RCC 7860 (cell line): ENCODE measurements around the gene ATF3.

Experiments
- DNase-seq: peaks from one replicate; pipeline ENCODE4 v3.0.0-alpha.2; 2015; ENCODE audit warnings: low spot score
- FAIRE-seq: peaks from 2 replicates; lab custom pipeline; 2012; peaks lifted over from hg19 to GRCh38; lab: Jason Lieb, UNC

The ATF3 gene

DNA sequence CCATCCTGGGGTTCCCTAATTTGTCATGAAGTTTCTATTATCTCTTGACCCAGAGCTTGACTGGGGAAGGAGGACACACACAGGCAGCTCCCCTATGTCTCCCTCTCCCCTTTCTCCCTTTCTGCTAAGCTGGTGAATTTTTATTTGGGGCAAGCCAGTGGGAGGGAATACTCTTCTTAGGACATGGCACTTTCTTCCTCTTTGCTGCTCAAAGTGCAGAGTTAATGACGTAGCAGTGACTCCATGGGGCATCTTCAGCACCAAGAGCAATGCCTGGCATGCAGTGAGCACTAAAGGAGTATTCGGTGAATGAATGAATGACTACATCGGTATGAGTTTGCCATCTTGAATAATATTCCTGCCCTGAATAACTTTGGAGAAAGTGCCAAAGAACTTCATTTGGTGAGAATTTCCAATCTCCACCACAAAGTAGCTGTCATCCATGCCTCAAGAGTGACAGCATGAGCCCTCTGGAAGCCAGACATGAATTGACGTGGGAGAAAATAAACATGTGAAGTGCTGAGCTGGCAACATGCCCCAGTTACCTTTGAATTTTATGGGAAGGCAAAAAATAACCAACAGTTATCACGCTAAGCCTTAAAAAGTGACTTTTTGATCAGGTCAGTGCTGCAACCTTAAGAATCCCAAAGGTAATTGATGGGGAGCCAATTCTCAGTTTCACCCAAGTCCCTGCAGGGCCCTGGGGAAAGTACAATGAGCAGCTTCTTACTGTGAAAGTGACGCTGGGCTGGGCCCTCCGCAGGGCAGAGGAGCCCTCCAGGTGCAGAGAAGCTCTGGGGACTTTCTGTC lies 22.1 kb upstream of the ATF3 start:
- FAIRE-seq (no peak), DNase-seq (no peak)

DNA sequence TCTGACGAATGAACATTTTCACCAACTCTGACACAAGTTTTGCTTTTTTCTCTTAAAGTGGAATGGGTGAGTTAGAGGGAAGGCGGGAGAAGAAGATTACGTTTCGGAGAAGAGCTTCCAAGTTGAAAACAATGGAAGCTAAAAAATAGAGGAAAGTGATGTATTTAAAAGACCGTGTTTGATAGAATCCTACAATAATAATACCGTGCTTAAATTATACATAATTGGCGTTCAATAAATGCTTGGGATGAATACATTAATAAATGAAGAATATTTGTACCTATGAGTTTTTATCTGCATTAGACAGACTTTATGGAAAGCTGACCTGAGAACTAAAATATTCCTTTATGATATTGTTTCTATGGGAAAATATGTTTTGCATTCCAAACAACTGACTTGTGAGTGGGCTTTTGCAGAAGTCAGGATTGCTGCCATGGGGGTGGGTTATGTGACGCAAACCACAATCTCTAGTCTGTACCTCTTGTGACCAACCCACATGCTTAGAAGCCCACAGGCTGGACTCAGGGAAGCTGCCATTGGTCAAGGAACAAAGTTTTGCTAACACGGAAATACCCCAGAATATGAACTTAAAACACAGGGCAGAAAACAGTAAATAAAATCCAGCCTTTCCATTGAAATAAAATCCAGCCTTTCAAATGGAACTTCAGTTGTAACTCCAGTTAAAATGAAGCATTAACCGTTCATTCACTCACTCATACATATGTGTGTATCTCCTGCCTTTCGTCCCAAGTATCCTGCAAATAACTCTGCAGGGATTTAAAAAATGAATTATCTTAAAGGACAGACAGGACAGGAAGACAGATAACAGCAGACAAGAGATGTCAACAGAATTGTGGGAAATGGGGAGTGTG lies 21.3 kb upstream of the ATF3 start:
- FAIRE-seq (no peak), DNase-seq (no peak)

DNA sequence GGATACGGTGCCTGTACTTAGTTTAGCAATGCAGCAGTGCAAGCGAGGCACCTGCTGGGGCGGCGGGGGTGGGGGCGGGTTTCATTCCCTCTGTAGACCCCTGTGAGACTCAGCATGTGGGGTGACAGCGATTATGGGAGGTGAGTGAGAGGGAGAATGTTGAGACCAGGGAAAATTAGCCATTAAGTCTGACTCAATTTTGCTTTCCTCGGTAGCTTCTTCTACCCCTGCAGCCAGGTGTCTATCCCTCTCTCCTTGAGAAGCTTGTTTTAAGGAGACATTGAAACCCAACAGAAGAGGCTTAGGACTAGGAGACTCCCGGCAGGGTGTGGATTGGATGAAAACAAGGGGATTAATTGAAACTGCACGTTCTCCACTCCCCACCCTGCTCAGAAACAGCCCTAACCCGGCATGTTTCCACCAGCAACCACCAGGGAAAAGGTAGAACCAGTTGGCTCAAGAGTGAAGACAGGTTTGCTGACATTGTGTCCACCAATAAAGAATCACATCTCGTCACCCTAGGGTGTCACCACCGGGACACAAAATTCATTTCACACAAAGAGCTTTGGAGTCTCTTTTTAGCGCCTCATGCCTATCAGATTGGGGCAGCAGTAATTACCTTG lies 20.6 kb upstream of the ATF3 start:
- FAIRE-seq, result no peak
- DNase-seq, result no peak

DNA sequence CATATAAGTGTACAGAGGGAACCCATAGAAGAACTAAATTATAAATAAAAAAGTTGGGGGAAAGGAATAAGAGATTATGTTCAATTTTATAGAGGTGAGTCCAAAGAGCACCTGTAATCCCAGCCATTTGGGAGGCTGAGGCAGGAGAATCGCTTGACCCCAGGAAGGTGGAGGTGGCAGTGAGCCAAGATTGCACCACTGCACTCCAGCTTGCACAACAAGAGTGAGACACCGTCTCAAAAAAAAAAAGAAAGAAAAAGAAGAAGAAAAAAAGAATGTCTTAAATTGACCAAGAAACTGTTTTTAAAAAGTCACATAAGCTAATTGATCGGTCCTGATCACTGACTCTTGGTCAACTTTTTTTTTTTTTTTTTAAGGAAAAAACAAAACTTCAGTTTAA lies 19.1 kb upstream of the ATF3 start:
- DNase-seq (no peak), FAIRE-seq (no peak)

DNA sequence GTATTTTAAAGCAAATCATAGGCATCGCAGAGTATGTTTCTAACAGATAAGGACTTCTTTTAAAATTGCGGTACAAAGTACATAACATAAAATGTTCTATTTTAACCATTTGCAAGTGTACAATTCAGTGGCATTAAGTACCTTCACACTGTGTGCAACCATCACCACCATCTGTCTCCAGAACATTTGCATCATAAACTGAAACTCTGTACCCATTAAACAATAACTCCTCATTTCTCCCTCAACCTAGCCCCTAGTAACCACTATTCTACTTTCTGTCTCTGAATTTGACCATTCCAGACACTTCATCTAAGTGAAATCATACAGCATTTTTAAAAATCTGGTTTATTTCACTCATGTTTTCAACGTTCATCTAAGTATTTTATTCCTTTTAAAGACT lies 16.6 kb upstream of the ATF3 start:
- DNase-seq (no peak), FAIRE-seq (no peak)

DNA sequence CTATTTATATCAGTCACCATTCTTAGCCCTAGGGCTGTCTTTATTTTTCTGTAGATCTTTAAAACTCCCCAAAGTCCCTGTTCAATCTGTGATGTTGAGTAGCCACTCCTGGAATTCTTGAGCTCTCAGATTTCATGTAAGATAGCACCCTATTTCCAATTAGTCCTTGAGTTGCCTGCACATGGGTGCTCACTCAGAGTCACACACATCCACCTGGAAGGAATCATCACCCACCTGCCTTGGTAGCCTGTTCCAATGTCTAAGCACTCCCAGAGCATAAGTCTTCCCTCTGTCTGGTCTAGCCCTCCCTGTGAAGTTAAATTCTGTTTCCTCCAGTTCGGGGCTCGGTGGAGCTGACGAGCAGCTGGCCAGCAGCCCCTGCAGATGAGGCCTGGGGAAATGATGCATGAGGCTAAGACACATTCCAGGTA lies 14.7 kb upstream of the ATF3 start:
- no peak for FAIRE-seq
- no peak for DNase-seq

DNA sequence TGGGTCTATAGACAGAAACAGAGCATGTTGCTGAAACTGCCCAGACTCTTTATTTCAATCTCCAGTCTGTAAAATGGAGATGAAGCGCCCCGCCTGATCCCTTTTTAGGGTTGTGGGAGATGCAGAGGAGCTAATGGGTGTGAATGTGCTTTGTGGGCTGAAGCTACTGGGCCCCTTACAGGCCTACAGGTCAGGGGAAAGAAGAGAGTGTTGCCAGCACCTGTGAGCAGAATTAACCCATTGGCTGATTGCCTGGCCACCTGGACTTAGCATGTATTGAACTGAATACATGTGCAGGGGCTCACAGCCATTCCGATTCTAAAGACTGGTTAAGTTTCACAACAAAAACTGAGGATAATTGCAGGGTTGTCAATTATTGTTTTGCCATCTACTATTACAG lies 13.9 kb upstream of the ATF3 start:
- DNase-seq, result no peak
- FAIRE-seq, result no peak

DNA sequence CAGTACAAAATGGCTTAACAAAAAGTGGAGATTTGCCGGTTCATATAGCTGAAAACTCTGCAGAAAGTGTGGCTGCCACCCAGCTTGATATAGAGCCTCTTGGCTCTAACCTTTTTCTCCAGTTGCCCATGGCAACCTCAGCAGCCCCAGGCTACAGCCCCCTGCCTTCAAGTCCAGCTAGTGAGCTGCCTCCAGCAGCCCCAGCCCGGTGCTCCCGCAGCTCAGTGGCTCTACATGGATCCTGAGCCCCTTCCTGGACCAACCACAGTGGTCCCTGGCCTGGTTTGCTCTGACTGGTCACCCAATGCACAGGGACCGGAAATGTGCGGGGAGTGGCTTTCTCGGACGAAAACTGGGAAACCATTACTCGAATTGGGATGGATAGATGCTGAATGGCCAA lies 13.3 kb upstream of the ATF3 start:
- FAIRE-seq, result no peak
- no peak for DNase-seq

DNA sequence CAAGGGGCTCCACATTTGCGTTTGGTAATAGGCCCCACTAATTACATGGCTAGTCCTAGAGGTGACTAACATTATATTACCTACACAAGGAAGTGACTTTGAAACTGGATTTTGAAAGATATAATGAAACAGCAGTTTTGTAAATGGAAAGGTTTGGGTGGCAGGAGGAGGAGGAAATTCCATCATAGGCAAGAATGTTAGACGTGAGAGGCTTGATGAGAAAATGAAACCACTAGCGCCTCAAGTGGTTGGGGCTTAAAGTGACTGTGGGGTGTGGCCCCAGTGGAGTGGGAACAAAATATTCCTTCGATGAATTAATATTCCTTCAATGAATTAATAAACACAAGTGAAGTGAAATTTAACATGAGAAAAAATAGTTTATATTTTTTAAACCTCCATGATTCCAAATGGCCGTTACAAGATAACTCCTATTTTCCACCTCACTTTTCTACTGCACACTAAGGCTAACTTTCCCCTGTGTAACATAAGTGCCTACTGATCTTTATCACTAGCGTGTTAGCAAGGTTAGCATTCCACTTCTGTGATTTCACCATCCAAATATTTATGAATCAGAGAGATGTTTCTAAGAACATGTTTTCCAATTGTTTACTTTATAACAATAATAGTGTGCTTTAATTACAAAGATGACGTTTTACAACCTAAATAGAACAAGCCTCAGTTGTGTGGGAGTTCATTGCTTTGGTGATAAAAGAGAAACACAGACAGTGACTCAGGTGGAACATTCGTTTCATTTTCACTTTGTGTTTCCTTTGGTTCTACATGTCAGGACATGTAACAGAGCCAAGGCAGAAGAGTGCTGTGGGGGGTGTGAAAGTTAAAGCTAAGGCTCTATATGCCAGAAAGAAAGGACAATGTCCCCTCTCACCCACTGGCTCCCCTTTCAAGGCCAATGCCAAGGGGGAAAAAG lies 12.5 kb upstream of the ATF3 start:
- FAIRE-seq (peak; percentile 90), DNase-seq (peak; percentile 100)

DNA sequence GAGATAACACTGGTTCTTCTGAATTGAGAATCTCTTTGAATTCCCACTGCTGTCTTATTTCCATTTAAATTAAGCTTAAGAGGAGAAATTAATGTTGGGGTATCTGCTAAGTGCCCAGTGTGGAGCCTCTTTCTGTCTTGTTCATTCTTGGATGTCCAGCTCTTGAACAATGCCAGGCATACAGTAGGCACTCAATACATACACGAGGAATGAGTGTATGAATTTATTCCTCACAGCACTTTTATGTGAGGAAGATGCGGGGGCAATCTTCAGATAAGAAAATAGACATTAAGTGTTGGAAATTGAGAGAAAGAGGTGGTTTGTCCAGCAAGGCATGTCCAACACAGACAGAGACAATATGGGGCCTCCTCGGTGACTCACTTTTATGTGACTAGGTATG lies 11.8 kb upstream of the ATF3 start:
- DNase-seq, result peak; percentile 10
- FAIRE-seq, result no peak

DNA sequence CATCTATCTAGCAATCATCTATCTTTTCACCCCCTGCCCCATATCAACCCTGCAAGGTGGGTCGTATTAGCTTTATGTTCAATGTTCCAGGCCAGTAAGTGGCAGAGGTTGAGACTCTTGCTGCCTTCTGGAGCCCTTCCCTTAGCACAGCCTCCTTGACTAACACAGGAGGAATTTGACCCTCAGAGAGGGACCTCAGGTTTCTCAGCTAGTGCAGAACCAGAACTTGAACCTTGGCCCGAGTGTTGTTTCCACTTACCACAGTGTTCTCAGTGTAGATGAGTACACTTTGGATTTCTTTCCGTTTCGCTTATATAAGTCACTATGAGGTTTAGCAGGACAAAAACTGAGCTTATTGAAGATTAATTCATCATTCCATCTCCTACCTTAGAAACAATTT lies 11.1 kb upstream of the ATF3 start:
- peak; percentile 66 for DNase-seq

DNA sequence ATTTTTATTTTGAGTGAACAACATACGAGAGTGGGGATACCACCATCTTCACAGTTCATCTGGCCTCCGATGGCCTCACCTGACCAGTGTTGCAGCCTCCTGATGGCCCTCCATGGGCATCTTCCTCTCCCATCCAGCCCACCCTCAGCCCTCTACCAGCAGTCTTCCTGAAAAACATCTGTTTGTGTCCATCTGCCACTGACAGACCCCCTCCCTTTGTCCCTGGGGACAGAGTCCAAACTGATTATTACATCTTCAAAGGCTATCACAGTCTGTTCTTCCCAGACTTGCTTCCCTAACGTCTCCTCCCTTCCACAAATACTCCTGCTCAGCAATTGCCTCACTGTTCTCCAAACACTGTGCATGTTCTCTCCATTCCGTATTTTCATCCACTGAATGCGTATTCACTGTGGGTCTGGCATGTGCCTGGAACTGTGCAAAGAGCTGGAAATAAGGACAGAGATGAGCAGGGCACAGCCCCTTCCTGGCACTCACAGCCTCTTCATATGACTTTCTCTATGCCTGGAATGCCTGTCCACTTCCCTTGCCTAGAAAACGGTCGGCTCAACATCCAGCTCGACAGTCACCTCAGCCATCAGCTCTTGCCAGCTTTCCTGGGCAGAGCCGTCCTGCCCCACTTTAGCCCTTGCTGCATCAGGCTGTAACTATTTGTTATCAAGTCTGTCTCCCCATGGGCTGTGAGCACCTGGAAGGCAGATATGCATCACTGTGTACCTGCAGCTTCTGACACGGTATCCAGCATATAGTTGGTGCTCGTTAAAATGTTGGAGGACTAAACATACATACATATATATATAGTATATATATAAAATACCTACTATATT lies 8.3 kb upstream of the ATF3 start:
- FAIRE-seq, result no peak

More for the DNA sequence above, 11.1 kb upstream of the ATF3 start:
- no peak for FAIRE-seq

DNA sequence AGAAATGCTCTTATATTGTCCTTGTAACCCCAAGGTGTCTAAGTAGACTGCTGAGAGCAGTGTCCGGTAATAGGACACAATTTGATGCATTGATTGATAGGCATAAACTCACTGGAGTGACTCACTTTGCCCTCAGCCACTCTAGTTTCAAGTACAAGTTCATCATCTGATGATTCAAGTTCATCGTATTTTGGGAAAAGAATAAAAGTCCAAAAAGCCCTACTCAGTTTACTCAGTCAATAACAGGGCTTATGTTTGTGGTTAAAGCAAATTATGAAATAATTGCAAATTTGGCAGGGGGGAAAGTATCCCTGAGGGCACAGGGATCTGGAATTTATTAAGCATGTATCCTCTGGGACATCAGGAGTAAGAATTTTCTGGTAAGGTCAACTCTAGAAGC lies 7.6 kb upstream of the ATF3 start:
- no peak for FAIRE-seq
- DNase-seq, result no peak

More for the DNA sequence above, 8.3 kb upstream of the ATF3 start:
- DNase-seq, result no peak

DNA sequence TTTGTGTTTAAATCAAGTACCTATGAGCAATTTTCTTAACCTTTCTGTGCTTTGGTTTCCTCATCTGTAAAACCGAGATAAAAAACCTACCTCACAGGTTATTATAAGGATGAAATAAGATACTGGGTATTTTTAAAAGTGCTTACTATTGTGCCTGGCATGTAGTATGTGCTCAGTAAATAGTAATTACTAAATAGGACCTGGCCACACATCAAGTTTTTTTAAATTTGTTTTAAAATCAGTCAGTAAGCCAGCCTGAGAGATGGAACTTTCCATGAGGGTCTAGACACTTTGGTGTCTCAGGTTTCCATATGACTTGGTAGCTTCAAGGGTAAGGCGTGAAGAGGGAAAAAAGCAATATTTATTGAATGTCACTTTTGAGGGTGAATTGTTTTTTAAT lies 7.0 kb upstream of the ATF3 start:
- FAIRE-seq (no peak), DNase-seq (no peak)

DNA sequence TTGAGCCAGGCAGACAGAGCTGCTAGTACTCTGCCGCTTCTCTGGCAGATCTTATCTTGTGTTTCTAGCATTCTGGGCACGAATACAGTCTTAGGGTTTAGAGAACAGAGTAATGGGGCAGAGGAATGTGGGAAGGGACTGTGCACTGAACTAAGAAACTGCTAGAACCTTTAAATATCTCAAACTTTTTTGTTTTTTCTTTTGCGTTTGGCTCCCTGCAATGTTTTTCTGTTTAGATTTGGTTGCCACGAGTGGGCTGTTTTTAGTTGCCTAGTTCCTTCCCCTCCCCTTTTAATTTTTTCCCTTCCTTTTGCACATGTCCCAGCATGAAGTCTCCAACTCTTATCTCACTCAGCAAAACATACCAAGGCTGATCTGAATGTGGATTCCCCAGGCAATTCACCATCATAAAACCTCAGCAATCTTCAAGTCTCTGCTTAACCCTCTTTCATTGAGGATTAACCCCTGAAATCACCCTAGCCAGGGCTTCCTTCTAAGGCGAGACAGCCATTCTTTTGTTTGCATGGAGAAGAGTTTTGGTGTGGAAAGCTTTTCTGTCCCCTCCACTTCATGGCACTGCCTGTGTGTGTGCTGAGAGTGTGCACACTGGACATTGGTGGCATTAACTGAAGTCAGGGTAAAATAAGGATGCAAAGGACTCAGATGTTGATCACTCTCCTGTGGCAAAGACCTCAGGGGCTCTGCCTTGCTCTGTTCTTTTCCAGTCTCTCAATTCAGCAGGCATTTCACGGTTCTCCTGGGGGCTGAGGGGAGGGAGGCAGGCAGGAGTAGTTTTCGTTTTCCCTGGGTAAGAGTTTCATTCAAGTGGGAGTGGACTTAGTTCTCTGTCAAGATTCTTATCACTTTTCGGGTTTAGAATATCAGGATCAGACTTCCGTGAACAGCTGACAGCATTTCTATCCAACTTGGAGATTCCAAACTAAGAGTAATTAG lies 2.8 kb upstream of the ATF3 start:
- FAIRE-seq, result no peak
- DNase-seq, result no peak

DNA sequence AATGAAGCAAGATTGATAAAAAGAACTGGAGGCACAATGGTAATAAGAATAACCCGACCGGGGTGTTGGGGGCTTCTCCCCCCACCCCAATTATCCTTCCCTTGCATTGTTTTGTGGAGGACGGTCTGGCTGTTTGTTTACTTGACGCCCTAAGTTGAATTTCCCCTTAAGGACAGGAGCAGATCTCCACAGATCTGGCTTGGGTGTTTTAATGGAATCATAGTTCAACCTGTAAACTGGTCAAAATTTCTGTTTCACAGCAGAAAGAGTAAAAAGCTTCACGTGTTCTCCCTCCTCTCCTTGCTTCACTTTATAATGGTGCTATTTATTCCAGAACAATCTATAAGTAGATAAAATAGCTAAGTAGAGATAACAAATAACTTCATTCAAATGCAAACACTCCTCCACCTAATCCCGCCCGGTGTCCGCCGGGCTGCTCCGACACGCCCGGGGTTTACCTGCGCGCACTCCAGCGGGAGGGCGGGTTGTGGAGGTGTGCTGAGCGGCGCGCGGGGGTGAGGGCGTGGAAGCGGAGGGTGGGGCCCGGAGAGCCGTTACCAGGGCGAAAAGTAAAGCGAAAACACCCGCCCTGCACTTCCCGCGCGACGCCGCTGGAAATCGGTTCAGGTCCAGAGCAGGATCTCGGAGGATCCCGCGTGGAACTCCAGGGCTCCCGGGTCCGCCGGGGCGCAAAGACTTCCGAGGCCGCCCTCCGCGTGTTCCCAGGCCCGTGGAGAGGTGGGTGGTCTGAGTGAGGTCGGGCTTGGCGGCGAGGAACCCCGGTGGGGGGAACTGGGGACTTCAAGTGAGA lies 2.0 kb upstream of the ATF3 start:
- FAIRE-seq, result no peak
- DNase-seq, result no peak

DNA sequence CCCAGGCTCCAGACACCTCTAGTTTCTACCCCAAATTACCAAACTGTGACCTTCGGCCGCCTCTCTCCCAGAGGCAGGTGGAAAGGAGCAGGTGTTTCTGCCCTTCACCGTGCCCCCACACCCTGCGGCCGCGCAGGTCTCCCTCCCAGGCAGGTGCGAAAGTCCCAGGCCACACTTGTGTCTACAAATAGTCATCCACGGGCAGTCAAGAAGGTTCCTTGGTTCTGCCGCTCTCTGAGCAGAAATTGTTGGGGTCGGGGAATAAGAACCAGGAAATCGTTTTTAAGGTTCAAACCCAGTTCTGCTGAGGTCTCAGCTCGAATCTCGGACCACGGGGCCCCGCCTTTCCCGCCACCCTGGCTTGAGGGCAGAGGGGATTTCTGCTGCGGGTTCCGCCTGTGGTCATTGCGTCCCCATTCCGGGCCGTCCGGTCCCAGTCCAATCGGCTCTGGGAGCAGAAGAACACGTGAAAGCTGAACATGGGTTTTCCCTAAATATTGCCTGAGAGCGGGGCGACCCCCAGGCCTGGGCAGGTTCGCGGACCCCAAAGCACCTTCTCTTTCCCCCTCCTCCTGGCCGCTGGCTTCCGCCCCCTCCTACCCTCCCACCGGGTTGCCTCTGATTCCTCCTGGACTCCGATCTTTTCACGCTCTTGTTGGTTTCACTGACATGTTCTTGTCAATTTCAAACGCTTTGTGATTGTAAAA lies 1.2 kb upstream of the ATF3 start:
- no peak for DNase-seq
- FAIRE-seq, result no peak
